ENCODE results near the gene CDC25C. TPM values are rescaled to one million over a fixed set of nuclear protein-coding genes. Genes with fewer than 3 reads are reported as not detected.
A peak's percentile ranks its signal among the peaks of the same experiment; 100 is the strongest.

CDC25C gene
- total RNA-seq, 2 experiments from 2014 or later: 19.2 to 21.1 TPM

DNA sequence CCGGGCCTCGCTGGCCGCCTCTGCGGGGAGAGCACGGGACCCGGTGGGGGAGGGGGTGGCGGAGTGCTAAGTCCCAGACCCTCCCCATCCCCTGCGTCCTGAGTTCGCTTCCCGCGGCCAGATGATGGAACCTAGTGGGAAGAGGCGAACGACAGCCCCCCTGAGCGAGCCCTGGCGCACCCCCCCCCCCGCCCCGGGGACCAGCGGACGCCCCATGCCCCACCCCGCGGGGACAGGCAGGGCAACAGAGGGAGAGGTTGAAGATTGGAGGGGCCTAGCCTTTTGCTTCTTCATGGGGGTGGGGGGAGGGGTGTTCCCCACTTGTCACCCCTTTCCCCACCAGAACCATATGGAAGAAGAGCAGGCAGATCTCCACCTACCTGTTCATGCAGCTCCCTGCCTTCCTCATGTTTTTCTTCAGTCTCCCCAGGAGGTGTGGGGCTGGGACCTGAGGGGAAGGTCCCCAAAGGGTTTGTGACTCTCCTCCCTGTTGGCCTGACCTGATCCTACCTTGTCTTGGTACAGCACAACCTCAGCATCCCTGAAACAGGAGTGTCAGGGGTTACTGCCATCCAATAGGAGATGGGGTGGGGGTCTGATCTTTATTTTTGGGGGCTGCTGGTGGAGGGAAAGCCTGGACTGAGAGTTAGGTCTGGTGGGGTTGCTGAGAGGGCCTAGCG is 6.9 kb upstream of the CDC25C start:
- BruUV-seq (replicated peaks): no TSS peak
- peak overlapping the region; percentile 67 for H3K27ac ChIP-seq (ENCODE audit: low read depth, low read length, poor library complexity, severe bottlenecking)
- H3K9me2 ChIP-seq (ENCODE audit: insufficient read depth, low read length): no peaks in the 10 kb centered on the region
- H2AFZ ChIP-seq (ENCODE audit: low read length): no peak overlapping the region
- H3K36me3 ChIP-seq (ENCODE audit: insufficient read depth, low read length): peaks cover 27% of the 10 kb centered on the region
- peaks cover 16% of the 10 kb centered on the region; the same call in 1 of the 2 replicates for H4K20me1 ChIP-seq (ENCODE audit: insufficient read depth, low read length)
- H3K4me2 ChIP-seq (ENCODE audit: low read length): peak overlapping the region; percentile 99
- TF ChIP-seq, protein P1, sequence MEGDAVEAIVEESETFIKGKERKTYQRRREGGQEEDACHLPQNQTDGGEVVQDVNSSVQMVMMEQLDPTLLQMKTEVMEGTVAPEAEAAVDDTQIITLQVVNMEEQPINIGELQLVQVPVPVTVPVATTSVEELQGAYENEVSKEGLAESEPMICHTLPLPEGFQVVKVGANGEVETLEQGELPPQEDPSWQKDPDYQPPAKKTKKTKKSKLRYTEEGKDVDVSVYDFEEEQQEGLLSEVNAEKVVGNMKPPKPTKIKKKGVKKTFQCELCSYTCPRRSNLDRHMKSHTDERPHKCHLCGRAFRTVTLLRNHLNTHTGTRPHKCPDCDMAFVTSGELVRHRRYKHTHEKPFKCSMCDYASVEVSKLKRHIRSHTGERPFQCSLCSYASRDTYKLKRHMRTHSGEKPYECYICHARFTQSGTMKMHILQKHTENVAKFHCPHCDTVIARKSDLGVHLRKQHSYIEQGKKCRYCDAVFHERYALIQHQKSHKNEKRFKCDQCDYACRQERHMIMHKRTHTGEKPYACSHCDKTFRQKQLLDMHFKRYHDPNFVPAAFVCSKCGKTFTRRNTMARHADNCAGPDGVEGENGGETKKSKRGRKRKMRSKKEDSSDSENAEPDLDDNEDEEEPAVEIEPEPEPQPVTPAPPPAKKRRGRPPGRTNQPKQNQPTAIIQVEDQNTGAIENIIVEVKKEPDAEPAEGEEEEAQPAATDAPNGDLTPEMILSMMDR (conservative IDR thresholded peaks at IDR 0.05; ENCODE audit: low read length): no peak
- peaks cover 26% of the 10 kb centered on the region for H3K4me1 ChIP-seq (ENCODE audit: insufficient read depth, low read length, poor library complexity, severe bottlenecking)
- DNase-seq (ENCODE audit: low spot score): peak; percentile 39
- intact Hi-C loops (cut with micrococcal nuclease; ENCODE audit: unreplicated experiment): loop anchor here (1.0 to 5.0 kb wide), 3 partner anchors 14 to 204 kb away; partner anchors contain the start of genes BRD8, ETF1, KDM3B and KIF20A
- peaks cover 34% of the 10 kb centered on the region; the same call in 1 of the 2 replicates for H3K79me2 ChIP-seq (ENCODE audit: insufficient read depth, low read depth, low read length)
- ChIA-PET POLR2A (interaction anchor here (0.6 to 6.1 kb wide), 6 partner anchors 7 to 257 kb away, joined by 3 to 102 read pairs (median 4); partner anchors contain the start of genes CDC23, CDC25C and KDM3B), CTCF (ENCODE audit: unreplicated experiment) (interaction anchor here (3.6 kb wide), 1 partner anchor 14 kb away, joined by 34 read pairs; the partner anchor contains the start of gene KDM3B)
- H3K4me3 ChIP-seq (ENCODE audit: low read depth, low read length, poor library complexity, severe bottlenecking): peak overlapping the region; percentile 89
- no peaks in the 10 kb centered on the region for H3K9me3 ChIP-seq (ENCODE audit: low read length)

DNA sequence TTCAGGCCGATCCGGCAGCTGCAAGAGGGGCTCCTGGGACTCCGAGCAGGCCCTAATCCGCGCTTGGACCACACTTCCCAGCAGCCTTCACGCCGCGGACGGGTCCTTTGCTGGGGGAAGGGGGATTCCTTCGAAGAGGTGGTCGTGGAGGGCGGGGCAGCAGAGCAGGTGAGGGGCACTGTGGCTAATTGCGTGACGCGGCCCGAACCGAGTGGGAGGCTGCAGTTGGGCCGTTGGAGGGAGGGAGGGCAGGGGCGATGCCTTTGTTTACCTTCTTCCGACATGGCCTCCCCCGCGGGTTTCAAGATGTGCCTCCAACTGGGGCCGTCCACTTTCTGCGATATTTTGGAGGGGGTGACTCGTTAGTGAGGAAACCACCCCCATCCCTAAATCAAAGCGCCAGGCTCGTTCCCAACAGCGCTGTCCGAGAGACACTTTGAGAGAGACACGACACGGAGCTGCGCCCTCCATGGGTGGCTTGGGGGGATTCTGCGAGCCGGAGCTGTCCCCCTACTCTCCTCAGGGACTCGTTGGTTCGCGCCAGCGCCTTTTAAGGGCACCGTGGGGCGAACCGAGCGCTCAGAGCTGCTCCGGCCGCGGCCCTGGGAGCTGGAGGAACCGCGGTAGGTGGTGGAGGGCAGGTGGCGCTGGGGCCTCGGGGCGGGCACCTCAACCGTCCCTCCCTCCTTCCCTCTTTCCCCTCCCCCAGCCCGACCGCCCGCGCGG is 6.2 kb upstream of the CDC25C start, which contains the start of gene FAM53C:
FAM53C (plus strand) TSS at position 582 of the 726 bp plus-strand sequence. CDS start 3,070 bp downstream, outside the sequence.
- Histone ChIP-seq H3K4me3 (ENCODE audit: low read depth, low read length, poor library complexity, severe bottlenecking) (peak within 1 kb of the TSS; percentile 89), H3K27ac (ENCODE audit: low read depth, low read length, poor library complexity, severe bottlenecking) (peak within 1 kb of the TSS; percentile 67), H3K4me2 (ENCODE audit: low read length) (peak within 1 kb of the TSS; percentile 99), H3K36me3 (ENCODE audit: insufficient read depth, low read length) (peaks cover 20% of the 10 kb centered on the region), H2AFZ (ENCODE audit: low read length) (peak within 1 kb of the TSS; percentile 96), H3K9me3 (ENCODE audit: low read length) (no peaks in the 10 kb centered on the region), H3K4me1 (ENCODE audit: insufficient read depth, low read length, poor library complexity, severe bottlenecking) (peaks cover 26% of the 10 kb centered on the region), H4K20me1 (ENCODE audit: insufficient read depth, low read length) (peaks cover 16% of the 10 kb centered on the region; the same call in 1 of the 2 replicates), H3K79me2 (ENCODE audit: insufficient read depth, low read depth, low read length) (peaks cover 34% of the 10 kb centered on the region; the same call in 1 of the 2 replicates), H3K9me2 (ENCODE audit: insufficient read depth, low read length) (no peaks in the 10 kb centered on the region)
- intact Hi-C loops (cut with micrococcal nuclease; ENCODE audit: unreplicated experiment): loop anchor here (5.0 kb wide), 2 partner anchors 161 to 204 kb away; partner anchors contain the start of genes BRD8, ETF1 and KIF20A
- ChIA-PET POLR2A (interaction anchor here (0.6 to 6.1 kb wide), 5 partner anchors 9 to 256 kb away, joined by 3 to 102 read pairs (median 3); partner anchors contain the start of gene KDM3B), CTCF (ENCODE audit: unreplicated experiment) (interaction anchor here (3.6 kb wide), 1 partner anchor 15 kb away, joined by 34 read pairs; the partner anchor contains the start of gene KDM3B)
- BruUV-seq (replicated peaks): no TSS peak
- no peak for TF ChIP-seq EZH2phosphoT487 (IDR thresholded peaks at IDR 0.05; ENCODE audit: borderline replicate concordance, low read depth, low read length)
- TF ChIP-seq, protein P1 (conservative IDR thresholded peaks at IDR 0.05; ENCODE audit: low read length): 0 out of 2 replicates have a peak, but pooled peaks have one; percentile 23
- DNase-seq (ENCODE audit: low spot score): peak; percentile 96
